Astrocyte of the hippocampus (primary cell): ENCODE measurements around the gene RADIL.
A peak's percentile ranks its signal among the peaks of the same experiment; 100 is the strongest.

Source experiments
- DNase-seq: peaks from one replicate; pipeline ENCODE4 v3.0.0; 2011; ENCODE audit warnings: low read depth, low spot score

RADIL gene

DNA sequence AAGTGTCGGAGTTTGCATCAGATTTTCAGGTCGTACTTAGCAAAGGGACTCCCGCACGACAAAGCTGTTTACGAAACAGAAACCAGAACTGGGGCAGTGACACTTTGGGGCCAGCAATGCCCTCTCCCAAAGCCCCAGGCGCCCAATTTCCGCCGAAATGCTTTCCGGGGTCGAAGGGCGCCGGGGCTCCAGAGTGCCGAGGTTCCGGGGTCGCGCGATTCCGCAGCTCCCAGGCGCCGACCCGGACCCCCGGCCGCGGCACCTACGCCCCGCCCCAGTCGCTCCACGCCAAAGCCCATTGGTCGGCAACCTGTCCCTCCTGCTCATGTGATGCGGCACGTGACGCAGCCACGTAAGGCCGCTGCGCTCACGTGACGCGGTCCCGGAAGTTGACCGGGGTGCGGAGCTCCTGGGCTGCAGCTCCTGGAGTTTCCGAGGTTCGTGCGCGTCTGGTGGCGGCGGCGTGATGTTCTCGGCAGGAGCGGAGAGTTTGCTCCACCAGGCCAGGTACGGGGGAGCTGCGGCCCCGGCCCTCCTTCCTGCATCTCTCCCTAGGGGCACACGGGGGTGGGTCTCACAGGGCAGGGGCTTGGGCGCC is 108.2 kb downstream of the RADIL start, which contains the start of gene AP5Z1:
Gene AP5Z1, plus strand, starts transcription at position 374 of the 598 bp plus-strand sequence. Its CDS starts 93 bp downstream, at position 467.
- peak; percentile 99 for DNase-seq

DNA sequence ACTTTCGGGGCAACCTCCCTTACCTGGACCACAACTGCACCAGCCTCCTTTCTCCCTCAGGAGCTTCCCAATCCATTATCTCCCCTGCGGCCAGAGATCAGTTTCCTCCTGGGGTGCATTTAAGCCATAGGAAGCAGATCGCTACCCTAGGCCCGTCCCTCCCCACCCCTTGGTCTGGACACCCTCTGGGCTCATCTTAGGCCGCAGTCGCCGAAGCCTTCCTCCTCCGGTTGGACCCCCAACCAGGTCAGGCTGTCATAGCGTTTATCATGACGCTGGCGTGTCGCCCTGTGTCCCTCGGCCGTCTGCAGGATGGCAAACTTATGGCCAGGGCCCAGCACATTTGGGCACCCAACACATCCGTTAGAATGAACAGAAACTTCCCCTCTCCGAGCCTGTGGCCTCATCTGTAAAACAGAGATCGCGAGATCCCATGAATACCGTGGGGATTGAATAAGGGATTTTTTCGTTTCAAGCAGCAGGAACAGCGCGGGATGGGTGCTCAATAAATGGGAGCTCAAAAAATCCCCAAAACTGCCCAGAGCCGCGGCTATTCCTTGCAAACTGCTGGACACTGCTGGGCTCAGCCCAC is 108.8 kb downstream of the RADIL start:
- DNase-seq, result peak; percentile 79

DNA sequence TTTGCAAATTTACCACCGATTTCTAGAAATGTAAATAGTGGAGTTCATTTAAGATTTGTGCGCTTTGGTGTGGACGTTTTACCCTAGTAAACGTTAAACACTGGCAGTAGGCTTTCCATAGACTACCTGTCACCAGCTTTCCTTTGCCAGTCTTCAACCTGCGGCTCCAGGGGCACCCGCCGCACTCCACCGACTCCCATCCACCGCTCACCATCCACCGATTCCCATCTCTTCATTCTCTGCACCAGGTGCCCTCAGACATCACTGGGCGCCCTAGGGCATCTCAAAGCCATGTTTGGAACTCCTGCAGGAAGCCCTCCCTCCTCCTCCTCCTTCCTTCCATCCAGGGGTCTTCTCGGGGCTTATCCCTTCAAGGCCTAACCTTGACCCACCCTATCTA is 109.5 kb downstream of the RADIL start:
- no peak for DNase-seq

DNA sequence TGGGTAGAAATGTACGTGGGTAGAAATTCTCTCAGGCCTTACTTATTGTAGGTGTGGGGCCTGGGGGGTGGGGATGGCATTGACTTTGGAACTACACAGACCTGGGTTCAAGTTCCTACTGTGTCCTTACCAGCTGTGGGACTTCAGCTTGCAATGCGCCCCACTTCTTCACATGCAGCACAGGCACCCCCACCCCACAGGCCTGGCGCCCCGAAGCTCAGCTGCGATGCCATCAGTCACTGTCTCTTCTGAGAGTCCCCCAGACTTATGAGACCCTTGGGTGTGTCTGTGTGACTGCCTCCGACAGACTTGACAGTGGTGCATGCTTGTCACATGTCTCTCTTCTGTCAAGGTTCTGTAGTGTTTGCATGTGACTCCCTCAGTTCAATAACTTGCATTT is 111.2 kb downstream of the RADIL start:
- no peak for DNase-seq

DNA sequence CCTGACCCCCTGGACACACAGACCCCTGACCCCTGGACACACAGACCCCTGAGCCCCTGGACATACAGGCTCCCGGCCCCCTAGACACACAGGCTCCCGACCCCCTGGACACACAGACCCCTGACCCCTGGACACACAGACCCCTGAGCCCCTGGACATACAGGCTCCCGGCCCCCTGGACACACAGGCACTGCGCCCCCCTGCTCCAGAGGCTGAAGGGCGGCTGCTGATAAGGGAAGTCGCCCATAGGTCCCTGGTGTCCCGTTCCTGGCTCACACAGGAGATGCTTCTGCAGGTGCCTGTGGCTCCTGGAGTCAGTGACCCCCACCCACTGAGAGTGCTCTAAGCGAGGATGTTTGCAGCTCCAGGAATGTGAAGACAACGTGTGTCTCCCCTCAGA is 111.8 kb downstream of the RADIL start:
- no peak for DNase-seq

DNA sequence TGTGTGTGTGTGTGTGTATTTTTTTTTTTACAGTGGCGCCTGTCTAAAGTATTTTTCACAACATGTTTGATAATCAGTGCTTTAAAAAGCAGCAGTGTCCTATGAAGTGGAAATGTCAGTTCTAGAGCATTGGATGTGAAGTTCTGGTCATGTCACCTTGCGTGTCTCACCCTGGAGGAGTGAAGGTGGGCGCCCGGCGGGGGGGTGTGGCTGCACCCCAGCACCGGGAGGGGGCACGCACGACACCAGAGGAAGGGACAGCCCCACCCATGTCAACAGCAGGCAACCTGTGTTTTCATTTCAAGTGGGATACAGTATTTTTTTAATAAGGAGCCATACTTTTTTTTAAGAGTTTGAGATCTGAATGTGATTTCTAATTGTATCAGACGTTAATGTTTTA is 112.6 kb downstream of the RADIL start:
- no peak for DNase-seq

DNA sequence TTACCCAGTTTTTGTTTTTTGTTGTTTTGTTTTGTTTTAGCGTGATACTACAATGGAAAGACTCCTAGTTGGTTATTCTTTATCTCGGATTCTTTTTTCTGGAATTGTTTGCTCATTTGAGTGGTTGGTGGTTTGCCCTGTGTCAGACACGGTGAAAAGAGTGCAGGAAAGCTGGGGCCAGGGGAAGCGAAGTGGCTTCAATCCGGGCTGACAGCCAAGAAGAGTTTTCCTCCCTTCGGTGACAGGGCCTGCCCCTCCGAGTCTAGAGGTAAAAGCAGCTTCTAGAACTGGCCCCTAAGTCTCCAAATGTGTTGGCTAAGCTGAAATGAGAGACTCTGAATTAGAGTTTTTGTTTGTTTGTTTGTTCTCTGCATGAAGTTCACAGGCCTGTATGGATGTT is 113.8 kb downstream of the RADIL start:
- DNase-seq, result peak; percentile 85

DNA sequence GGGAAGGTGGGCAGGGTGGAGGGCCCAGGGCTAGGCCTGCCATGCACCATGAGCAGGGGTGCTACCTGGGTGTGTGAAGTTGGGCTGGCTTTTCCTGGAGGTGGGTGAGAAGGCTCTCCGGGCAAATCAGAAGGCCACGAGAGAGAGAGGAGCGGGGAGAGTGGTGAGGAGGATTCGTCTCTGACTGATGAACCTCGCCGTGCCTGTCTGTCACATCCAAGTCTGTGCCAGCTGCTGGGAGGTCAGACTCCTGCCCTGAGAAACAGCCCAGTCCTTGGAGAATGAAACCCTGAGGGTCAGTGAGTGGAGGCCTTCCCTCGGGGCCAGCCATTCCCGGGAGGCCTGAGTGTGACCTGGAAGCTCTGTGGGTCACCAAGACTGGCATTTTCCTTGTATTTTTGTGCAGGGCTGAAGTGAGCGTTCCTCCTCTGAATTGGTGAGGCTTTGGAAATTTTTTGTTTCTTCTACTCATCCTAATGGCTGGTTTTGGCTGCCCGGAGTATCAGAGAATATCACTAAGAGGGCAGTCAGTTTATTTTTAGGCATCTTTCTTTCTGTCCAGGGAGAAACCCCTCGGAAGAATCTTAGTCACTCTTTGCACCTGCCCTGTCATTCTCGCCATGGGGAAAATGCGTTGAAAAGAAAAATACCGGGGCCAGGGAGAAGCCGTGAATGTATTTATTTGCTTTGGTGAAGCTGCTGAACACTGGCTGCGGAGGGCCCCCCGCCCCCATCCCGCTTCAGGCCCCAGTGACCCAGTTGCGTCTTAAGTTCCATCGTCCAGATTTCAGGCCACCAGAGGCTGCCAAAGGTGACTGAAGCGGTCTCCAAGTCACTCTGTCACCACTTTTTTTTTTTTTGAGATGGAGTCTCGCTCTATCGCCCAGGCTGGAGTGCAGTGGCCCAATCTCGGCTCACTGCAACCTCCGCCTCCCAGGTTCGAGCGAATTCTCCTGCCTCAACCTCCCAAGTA is 114.6 kb downstream of the RADIL start:
- DNase-seq, result no peak

DNA sequence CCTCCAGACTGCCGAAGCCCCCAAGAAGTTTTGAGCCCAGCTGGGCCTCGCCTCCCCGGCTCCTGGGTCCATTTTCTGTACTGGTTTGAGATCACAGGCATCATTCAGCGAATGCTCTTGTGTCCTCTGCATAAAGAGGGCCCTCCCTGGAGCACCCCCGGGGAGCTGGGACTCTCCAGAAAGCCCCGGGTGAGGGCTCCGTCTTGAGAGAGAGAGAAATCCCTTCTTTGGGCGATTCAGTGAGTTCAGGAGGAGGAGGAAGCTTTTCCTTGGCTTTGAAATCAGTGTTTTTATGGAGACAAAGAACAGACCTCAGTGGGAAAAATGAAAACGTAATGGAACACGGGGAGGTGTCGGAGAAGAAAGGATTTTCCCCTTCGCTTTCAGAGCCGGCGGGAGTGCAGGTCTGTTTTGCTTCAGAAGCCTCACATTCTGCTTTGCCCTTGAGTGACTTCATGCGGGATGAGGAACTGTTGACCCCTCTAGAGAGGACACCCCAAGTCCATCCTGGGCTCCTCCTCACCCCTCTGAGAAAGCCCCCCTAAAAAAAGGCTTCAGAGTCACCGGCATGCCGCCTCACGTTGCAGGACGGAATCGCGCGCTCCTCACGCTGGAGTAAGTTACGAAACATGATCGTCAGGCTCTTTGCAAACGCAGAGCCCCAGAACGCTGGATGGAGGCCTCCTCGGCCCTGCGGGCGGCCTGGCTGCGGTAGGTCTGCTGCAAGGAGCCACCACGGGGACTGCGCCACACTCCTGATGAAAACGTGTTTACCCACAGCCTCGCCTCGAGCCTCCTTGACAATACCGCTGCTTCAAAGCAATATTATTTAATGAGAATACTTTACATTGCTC is 116.6 kb downstream of the RADIL start:
- no peak for DNase-seq

DNA sequence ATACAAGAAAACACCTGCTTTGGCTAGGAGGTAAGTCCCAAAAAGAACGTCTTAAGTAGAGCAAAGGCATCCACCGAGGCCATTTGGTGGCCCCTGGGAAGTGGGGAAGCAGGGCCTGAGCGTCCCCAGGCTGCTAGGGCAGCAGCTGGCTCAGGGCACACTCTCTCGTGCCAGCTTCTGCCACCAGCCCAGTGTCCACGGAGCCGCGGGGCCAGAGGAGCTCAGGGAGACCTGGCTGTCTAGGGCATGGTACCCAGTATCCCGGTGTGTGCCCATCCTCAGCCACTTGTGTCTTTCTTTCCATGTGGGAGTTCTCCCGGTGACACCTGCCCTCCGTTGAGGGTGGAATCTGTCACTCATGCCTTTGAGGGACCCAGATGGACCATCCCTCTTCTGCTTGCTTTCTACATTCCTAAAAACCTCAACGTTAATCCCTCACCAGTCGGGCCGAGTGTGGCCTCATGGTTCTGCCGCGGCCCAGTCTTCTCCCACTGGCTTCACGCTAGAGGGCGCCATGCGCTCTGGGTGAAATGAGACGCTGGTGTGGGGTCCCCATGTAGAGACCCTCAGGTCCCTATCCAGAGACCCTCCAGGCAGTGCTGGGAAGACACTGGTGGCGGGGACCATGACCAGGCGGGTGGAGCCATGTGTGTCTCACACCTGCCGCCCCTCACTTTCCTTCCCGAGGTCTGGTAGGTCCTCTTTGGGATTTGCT is 117.6 kb downstream of the RADIL start:
- DNase-seq, result no peak

DNA sequence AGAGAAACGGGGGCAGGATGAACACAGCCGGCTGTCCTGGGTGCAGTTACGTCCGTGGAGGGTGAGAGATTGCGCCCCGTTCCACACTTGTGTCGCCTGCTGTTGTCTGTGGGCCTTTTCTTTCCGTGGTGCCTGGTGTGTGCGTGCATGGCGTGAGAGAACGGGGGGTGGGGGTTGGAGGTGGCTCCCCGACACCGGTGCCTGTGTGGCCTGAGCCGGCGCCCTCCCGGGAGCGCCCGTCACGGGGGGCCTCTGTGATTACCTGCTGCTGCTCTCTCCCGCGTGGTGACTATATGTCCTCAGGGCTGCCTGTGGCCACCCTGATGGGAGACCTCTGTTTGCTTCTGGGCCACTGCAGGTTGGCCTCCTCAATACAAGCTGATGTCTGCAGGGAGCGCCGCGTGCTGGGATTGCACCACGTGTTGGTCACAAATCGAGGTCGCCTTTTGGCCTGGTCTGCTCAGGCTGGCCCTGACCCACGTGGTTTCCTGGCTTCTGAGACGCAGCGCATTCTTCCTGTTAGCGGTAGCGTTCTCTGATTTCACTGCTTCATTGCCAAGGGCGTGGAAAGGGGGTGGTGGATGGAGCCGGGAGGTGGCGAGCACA is 119.0 kb downstream of the RADIL start:
- DNase-seq, result no peak

DNA sequence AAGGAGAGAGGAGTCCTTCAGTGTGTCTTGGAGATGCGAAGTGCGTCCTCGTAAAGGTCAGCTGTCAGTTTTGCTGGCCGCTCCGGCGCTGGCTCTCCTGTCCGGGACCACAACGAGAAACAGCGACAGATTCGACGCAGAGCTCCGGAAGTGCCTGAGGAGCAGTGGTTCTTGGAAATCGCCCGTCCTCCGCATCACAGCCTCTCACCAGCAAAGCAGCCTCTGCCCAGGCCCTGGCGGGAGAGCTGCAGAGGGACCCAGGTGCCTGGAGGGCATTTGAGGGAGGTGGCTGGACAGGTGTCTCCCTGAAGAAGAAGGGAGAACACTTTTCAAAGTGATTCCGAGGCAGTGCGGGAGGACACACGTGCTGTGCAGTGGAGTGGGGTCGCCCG is 119.7 kb downstream of the RADIL start:
- no peak for DNase-seq

DNA sequence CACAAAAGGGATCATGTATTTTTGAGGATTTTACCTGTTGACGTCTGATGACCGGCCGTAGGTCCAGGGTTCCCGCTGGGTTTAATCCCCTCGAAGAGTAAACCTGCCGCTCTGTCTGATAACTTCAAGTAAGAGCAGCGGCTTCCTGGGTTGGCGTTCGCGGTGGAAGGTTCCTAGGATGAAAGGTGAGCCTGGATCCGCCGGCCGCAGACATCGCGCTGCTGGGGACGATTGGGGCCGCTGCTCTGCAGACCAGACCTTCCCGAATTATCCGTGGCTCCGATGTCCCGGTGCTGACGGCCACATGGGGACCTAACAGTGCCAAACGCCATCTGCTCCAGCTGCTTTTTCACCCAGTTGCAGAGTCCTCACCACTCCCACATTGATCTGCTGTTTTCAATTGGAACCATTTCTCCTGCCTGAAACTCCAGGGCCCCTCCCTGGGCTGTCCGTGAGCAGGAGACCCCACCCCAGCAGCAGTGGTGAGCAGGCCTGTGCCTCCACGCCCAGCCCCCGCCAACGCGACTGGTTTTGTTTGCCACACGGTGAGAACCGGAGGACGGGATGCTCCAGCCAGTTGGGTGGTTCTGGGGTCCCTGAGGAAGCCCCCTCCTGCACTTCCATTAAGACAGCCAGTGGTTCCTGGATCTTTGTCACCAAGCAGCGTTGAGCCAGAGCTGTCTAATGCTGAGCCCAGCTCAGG is 120.3 kb downstream of the RADIL start:
- no peak for DNase-seq

DNA sequence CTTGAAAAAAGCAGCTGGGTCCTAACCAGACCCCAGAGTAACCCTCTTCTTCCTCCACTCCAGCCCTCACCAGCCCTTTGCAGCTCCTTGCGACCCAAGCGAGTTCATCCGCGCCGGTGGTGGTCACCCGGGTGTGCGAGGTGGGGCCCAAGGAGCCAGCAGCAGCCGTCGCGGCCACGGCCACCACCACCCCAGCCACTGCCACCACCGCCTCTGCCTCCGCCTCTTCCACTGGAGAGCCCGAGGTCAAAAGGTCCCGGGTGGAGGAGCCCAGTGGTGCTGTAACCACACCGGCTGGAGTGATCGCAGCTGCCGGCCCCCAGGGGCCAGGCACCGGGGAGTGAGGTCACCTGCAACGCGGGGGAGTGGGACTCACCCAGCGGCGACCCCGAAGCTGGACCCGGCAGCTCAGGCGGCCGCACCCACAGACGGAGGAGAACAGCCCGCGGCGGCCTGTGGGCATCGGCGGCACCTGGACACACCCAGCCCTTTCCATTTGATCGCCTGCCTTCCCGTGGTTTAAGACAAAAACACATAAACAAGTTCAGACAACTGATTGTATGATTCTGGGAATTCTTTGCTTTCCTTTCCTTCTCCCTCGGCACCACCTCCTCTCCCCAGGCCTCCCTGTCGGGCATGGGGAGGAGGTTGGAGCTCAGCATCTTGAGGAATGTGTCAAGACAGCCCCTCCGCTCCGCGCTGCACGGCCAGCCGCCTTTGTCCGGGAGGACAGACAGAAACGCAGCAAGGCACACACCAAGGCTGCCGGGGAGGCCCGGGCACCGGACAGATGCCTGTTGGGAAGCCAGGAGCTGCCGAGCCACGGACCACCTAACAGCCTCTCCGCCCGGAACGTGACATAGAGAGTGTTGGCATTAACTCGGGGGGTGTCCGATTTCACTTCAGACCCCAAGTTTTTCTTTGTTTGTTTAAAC is 121.1 kb downstream of the RADIL start:
- DNase-seq, result no peak

DNA sequence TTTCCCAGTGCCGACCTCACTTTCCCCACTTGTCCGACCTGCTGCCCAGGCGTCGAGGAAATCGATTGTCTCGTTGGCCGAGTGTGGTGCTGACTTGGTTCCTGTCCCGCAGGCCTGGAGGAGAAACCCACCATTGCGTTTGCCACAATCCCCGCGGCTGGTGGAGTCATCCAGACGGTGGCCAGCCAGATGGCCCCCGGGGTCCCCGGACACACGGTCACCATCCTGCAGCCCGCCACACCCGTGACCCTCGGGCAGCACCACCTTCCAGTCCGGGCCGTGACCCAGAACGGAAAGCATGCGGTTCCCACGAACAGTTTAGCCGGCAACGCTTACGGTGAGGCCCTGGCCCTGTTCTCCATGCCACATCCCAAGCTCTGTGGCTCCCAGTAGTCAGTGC is 122.6 kb downstream of the RADIL start:
- no peak for DNase-seq

DNA sequence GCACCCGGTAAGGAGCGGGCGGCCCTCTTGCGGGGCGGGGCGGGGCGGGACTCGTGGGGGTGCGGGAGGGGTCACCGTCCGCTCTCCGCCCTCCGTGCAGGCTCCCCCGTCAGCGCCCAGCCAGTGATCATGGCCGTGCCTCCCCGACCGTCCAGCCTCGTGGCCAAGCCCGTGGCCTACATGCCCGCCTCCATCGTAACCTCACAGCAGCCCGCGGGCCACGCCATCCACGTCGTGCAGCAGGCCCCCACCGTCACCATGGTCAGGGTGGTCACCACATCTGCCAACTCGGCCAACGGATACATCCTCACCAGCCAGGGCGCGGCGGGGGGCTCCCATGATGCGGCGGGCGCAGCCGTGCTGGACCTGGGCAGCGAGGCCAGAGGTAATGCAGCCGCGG is 124.3 kb downstream of the RADIL start:
- no peak for DNase-seq

DNA sequence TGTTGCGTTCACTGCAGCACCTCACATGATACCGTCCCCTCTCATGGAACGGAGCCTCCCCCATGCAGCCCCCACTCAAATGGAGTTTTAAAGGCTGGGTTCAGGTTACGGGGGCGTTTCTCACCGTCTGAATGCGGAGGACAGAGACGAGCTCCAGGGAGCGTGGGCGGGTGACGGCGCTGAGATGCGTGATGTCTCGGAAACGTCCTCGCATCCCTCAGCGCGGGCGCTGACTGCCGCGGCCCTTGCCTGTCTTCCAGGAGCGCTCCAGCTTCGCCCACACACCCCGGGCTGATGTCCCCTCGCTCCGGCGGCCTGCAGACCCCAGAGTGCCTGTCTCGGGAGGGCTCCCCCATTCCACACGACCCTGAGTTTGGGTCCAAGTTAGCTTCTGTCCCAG is 124.7 kb downstream of the RADIL start:
- no peak for DNase-seq

DNA sequence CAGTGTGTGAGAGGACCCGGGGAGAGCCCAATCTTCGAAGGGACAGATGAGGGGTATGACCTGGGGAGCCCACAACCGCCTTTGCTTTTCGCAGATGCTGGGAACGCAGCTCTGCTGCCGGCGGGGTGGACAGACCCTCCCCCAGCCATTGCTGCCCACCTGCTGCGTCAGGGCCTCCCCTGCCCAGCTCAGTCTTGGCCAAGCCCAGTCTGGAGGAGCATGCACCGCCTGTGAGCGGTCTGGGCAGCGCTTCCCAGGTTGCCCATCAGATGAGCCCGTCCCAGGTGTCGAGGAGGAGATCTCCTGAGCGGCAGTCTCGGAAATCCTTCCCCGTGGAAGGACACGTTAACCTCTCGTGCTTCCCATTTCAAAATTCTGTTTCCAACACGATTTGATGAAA is 125.4 kb downstream of the RADIL start:
- no peak for DNase-seq

DNA sequence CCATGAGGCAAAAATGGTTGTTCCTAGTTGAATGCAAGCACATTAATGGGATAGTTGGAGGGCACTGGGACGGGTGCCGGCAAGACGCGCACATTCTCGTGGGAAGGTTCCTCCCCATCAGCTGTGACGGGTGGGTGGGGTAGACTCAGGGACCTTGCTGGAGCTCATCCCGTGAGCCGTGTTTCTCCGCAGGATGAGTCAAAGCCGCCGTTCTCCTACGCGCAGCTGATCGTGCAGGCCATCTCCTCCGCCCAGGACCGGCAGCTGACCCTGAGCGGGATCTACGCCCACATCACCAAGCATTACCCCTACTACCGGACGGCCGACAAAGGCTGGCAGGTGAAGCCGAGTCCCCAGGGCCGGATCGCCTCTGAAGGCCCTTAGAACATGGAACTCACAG is 128.5 kb downstream of the RADIL start:
- DNase-seq, result no peak
